Gastroesophageal sphincter (tissue), 3 donors: ENCODE data around the gene KRT3.

ENCODE experiments used
- POLR2A ChIP-seq, 2 donors: fragments of 450-650 bp; IDR thresholded peaks; one replicate each; pipeline ENCODE4 v1.6.1; 2017; ENCODE audit warnings: antibody characterized with exemption in 2 of 2, mild to moderate bottlenecking in 2 of 2, moderate library complexity in 1 of 2
- TF ChIP-seq, protein P1 (sequence below), 4 experiments: fragments of 200-600 bp in 2 of 4; fragments of 450-650 bp in 2 of 4; sonication (generic) in 1 of 4; IDR thresholded peaks; one replicate each; pipeline ENCODE4 v1.5.1; 2017 to 2019; ENCODE audit warnings: antibody characterized with exemption in 4 of 4, mild to moderate bottlenecking in 2 of 4, moderate library complexity in 2 of 4

DNA sequence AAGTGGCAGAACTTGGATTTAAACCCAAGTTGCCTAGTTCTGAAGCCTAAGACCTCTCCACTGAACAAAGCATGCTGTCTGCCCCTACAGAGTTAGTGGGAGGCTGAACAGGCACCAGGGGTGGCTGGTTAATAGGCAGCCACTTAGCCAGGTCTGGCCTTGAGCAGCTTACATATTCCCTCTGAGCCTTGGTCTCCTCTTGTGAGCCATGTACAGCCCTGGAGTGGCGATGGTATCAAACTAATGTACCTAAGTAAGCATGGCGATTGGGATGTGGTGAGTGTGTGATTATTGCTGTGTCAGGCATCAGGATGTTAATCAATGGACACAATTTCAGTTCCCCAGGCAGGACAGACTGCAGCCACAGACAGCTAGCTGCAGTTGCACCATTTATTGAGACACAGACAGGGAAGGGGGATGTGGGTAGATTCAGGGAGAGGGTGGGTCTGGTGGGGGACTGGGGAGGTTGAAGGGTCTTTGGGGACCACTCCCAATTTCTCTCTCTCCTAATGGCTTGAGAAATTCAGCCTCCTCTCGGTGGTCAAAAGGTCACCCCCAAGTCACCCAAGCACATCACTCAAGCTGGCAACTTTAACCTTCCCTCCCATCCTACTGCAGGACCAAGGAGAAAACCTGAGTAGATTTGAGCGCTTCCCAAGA is 25.3 kb upstream of the KRT3 start:
- TF ChIP-seq, protein P1, sequence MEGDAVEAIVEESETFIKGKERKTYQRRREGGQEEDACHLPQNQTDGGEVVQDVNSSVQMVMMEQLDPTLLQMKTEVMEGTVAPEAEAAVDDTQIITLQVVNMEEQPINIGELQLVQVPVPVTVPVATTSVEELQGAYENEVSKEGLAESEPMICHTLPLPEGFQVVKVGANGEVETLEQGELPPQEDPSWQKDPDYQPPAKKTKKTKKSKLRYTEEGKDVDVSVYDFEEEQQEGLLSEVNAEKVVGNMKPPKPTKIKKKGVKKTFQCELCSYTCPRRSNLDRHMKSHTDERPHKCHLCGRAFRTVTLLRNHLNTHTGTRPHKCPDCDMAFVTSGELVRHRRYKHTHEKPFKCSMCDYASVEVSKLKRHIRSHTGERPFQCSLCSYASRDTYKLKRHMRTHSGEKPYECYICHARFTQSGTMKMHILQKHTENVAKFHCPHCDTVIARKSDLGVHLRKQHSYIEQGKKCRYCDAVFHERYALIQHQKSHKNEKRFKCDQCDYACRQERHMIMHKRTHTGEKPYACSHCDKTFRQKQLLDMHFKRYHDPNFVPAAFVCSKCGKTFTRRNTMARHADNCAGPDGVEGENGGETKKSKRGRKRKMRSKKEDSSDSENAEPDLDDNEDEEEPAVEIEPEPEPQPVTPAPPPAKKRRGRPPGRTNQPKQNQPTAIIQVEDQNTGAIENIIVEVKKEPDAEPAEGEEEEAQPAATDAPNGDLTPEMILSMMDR (IDR thresholded peaks at IDR 0.05) = no peak
- no peak for TF ChIP-seq POLR2A (IDR thresholded peaks at IDR 0.05)
